Hepatocyte (in vitro differentiated cells): ENCODE measurements around the gene ZNF445.

Experiments
- CTCF ChIP-seq: fragments of 200-600 bp; sonication (generic); IDR thresholded peaks from 2 replicates; pipeline ENCODE4 v1.5.1; 2016; ENCODE audit warnings: antibody characterized with exemption, mild to moderate bottlenecking; ENCODE audit not compliant: poor library complexity
- EZH2 ChIP-seq: fragments of 200-600 bp; sonication (generic); IDR thresholded peaks from 2 replicates; pipeline ENCODE4 v1.6.1; 2016; ENCODE audit warnings: antibody characterized with exemption, mild to moderate bottlenecking, borderline replicate concordance
- EZH2phosphoT487 ChIP-seq: fragments of 200-600 bp; sonication (generic); IDR thresholded peaks from one replicate; pipeline ENCODE4 v1.6.1; 2018; ENCODE audit warnings: antibody characterized with exemption, mild to moderate bottlenecking, low read depth, moderate library complexity; ENCODE audit not compliant: unreplicated experiment, severe bottlenecking

GRCh38 chr3:44455318-44455717 is 22.2 kb downstream of the ZNF445 start:
- TF ChIP-seq CTCF: no peak
- TF ChIP-seq EZH2phosphoT487: no peak
- no peak for TF ChIP-seq EZH2
